ENCODE measurements around the gene BTN2A1. TPM values are rescaled to one million over a fixed set of nuclear protein-coding genes. Genes with fewer than 3 reads are reported as not detected.

Gene BTN2A1
- total and polyA plus RNA-seq, 9 of the 15 experiments (the other 6 are each of a cell fraction or from before 2014, with no cell fraction given), result 6.7 to 22.1 (median 16.4) TPM

GRCh38 chr6:26493258-26493657 is 35.5 kb downstream of the BTN2A1 start (continued):
- TF ChIP-seq MYC (IDR thresholded peaks at IDR 0.05; ENCODE audit: low read depth, low read length), result peak; percentile 27; the same call in 1 of the 2 replicates
- TF ChIP-seq MYC (CRISPR knock-in tag; IDR thresholded peaks at IDR 0.05; ENCODE audit: borderline replicate concordance, low read depth), result no peak
- peak; percentile 11; the same call in 1 of the 2 replicates for TF ChIP-seq ZNF766 (CRISPR knock-in tag; conservative IDR thresholded peaks at IDR 0.05)
- peak; percentile 81 for TF ChIP-seq REST (IDR thresholded peaks at IDR 0.05; ENCODE audit: borderline replicate concordance)
- no peak for TF ChIP-seq REST (CRISPR knock-in tag; IDR thresholded peaks at IDR 0.05; ENCODE audit: low read depth)
- TF ChIP-seq MAZ (CRISPR knock-in tag; conservative IDR thresholded peaks at IDR 0.05 in 1 of 2, IDR thresholded peaks at IDR 0.05 in 1 of 2), result peak in 1 of 2 experiments; percentile 55; a peak in 1 of 4 replicates
- TF ChIP-seq BHLHE40 (IDR thresholded peaks at IDR 0.05; ENCODE audit: low read length), result 0 out of 2 replicates have a peak, but pooled peaks have one; percentile 29
- no peak for TF ChIP-seq ZNF41 (CRISPR knock-in tag; conservative IDR thresholded peaks at IDR 0.05)
- TF ChIP-seq HMGXB4 (CRISPR knock-in tag; IDR thresholded peaks at IDR 0.05), result peak; percentile 54; the same call in 1 of the 2 replicates
- TF ChIP-seq SRSF9 (IDR thresholded peaks at IDR 0.05; ENCODE audit: borderline replicate concordance, low read depth, low read length), result no peak
- 0 out of 2 replicates have a peak, but pooled peaks have one; percentile 33 for TF ChIP-seq ARID2 (IDR thresholded peaks at IDR 0.05)
- TF ChIP-seq HDAC8 (tag; IDR thresholded peaks at IDR 0.05), result 0 out of 2 replicates have a peak, but pooled peaks have one; percentile 9
- no peak for TF ChIP-seq DDX20 (tag; IDR thresholded peaks at IDR 0.05; ENCODE audit: low read depth)
- peak; percentile 58 for TF ChIP-seq MEIS2 (IDR thresholded peaks at IDR 0.05; ENCODE audit: partially characterized antibody)
- peak; percentile 79 for TF ChIP-seq SMC3 (conservative IDR thresholded peaks at IDR 0.05; ENCODE audit: insufficient read depth, low read depth, low read length)
- TF ChIP-seq MXI1 (IDR thresholded peaks at IDR 0.05; ENCODE audit: low read depth, low read length), result 0 out of 2 replicates have a peak, but pooled peaks have one; percentile 19
- peak; percentile 65; the same call in 1 of the 2 replicates for TF ChIP-seq TAL1 (IDR thresholded peaks at IDR 0.05)
- peak; percentile 31; the same call in 1 of the 2 replicates for TF ChIP-seq HDAC2 (IDR thresholded peaks at IDR 0.05)
